Neuron (in vitro differentiated cells): ENCODE measurements around the gene MAZ.

Source experiments
- H2AFZ ChIP-seq: one replicate; pipeline ENCODE4 v1.6.1; 2013; ENCODE audit warnings: low read depth, mild to moderate bottlenecking, inconsistent platforms, low read length, moderate library complexity
- H3K27me3 ChIP-seq: one replicate; pipeline ENCODE4 v1.6.1; 2013; ENCODE audit warnings: low read length; ENCODE audit not compliant: insufficient read depth
- H3K36me3 ChIP-seq: one replicate; pipeline ENCODE4 v1.6.1; 2013; ENCODE audit warnings: low read length; ENCODE audit not compliant: insufficient read depth
- H3K4me1 ChIP-seq: one replicate; pipeline ENCODE4 v1.6.1; 2013; ENCODE audit warnings: low read length; ENCODE audit not compliant: insufficient read depth
- H3K4me3 ChIP-seq: 2 replicates; pipeline ENCODE4 v1.5.1; 2013; ENCODE audit warnings: mild to moderate bottlenecking, low read length, moderate library complexity
- H3K9me3 ChIP-seq: one replicate; pipeline ENCODE4 v1.6.1; 2013; ENCODE audit warnings: low read length

MAZ gene

GRCh38 chr16:29815793-29816693, 9.7 kb downstream of the MAZ start, which contains the start of gene PAGR1:
Gene PAGR1, plus strand, starts transcription at chr16:29816152. Its CDS starts 374 bp downstream, at chr16:29816526.
- H3K4me3 ChIP-seq = peak within 1 kb of the TSS; percentile 67
- no peaks in the 10 kb centered on the region for H3K27me3 ChIP-seq
- H2AFZ ChIP-seq = peak within 1 kb of the TSS; percentile 7
- peaks cover 39% of the 10 kb centered on the region for H3K4me1 ChIP-seq
- H3K9me3 ChIP-seq = no peaks in the 10 kb centered on the region
- H3K36me3 ChIP-seq = peaks cover 24% of the 10 kb centered on the region

GRCh38 chr16:29816694-29817441, 10.5 kb downstream of the MAZ start:
- H3K36me3 ChIP-seq = peaks cover 24% of the 10 kb centered on the region
- H3K4me3 ChIP-seq = peak overlapping the region; percentile 67
- no peaks in the 10 kb centered on the region for H3K9me3 ChIP-seq
- H3K27me3 ChIP-seq = no peaks in the 10 kb centered on the region
- H3K4me1 ChIP-seq = peaks cover 33% of the 10 kb centered on the region
- peak overlapping the region; percentile 7 for H2AFZ ChIP-seq

GRCh38 chr16:29818082-29818481, 11.8 kb downstream of the MAZ start:
- H3K9me3 ChIP-seq = no peaks in the 10 kb centered on the region
- no peak overlapping the region for H2AFZ ChIP-seq
- H3K27me3 ChIP-seq = no peaks in the 10 kb centered on the region
- peaks cover 33% of the 10 kb centered on the region for H3K4me1 ChIP-seq
- no peak overlapping the region for H3K4me3 ChIP-seq
- peaks cover 24% of the 10 kb centered on the region for H3K36me3 ChIP-seq

GRCh38 chr16:29819506-29819905, 13.2 kb downstream of the MAZ start:
- H3K27me3 ChIP-seq = no peaks in the 10 kb centered on the region
- H3K4me1 ChIP-seq = peaks cover 19% of the 10 kb centered on the region
- peaks cover 24% of the 10 kb centered on the region for H3K36me3 ChIP-seq
- H2AFZ ChIP-seq = no peak overlapping the region
- H3K9me3 ChIP-seq = no peaks in the 10 kb centered on the region
- H3K4me3 ChIP-seq = no peak overlapping the region

GRCh38 chr16:29820271-29820701, 14.0 kb downstream of the MAZ start, which contains the start of gene MVP:
Gene MVP, plus strand, starts transcription at chr16:29820462. Its CDS starts 10,088 bp downstream, at chr16:29830550.
- Histone ChIP-seq H2AFZ (no peak within 1 kb of the TSS), H3K9me3 (no peaks in the 10 kb centered on the region), H3K36me3 (peaks cover 24% of the 10 kb centered on the region), H3K4me3 (peak within 1 kb of the TSS; percentile 33), H3K27me3 (no peaks in the 10 kb centered on the region), H3K4me1 (peaks cover 11% of the 10 kb centered on the region)

GRCh38 chr16:29820730-29821642, 14.7 kb downstream of the MAZ start:
- peaks cover 24% of the 10 kb centered on the region for H3K36me3 ChIP-seq
- H3K4me3 ChIP-seq = peak overlapping the region; percentile 33
- no peaks in the 10 kb centered on the region for H3K9me3 ChIP-seq
- no peaks in the 10 kb centered on the region for H3K27me3 ChIP-seq
- no peak overlapping the region for H2AFZ ChIP-seq
- peaks cover 7% of the 10 kb centered on the region for H3K4me1 ChIP-seq

GRCh38 chr16:29821643-29822115, 15.3 kb downstream of the MAZ start:
- H2AFZ ChIP-seq = no peak overlapping the region
- no peak overlapping the region for H3K4me3 ChIP-seq
- H3K36me3 ChIP-seq = peaks cover 24% of the 10 kb centered on the region
- no peaks in the 10 kb centered on the region for H3K9me3 ChIP-seq
- H3K27me3 ChIP-seq = no peaks in the 10 kb centered on the region
- H3K4me1 ChIP-seq = peaks cover 6% of the 10 kb centered on the region

- H3K27me3 ChIP-seq = no peaks in the 10 kb centered on the region
- no peaks in the 10 kb centered on the region for H3K4me1 ChIP-seq
- no peaks in the 10 kb centered on the region for H3K9me3 ChIP-seq
- no peak overlapping the region for H3K4me3 ChIP-seq
- no peak overlapping the region for H2AFZ ChIP-seq
- H3K36me3 ChIP-seq = peaks cover 6% of the 10 kb centered on the region
These were observed 18.3 kb downstream of the MAZ start for GRCh38 chr16:29824589-29825144.

- Histone ChIP-seq H3K36me3 (no peaks in the 10 kb centered on the region), H3K4me3 (no peak overlapping the region), H3K4me1 (no peaks in the 10 kb centered on the region)
These were observed 19.1 kb downstream of the MAZ start for GRCh38 chr16:29825145-29826044.

GRCh38 chr16:29826342-29826695, 20.0 kb downstream of the MAZ start:
- H3K27me3 ChIP-seq = no peaks in the 10 kb centered on the region
- no peaks in the 10 kb centered on the region for H3K9me3 ChIP-seq
- no peaks in the 10 kb centered on the region for H3K36me3 ChIP-seq
- no peak overlapping the region for H3K4me3 ChIP-seq
- no peaks in the 10 kb centered on the region for H3K4me1 ChIP-seq
- H2AFZ ChIP-seq = no peak overlapping the region

More at GRCh38 chr16:29825145-29826044, 19.1 kb downstream of the MAZ start:
- Histone ChIP-seq H3K9me3 (no peaks in the 10 kb centered on the region), H3K27me3 (no peaks in the 10 kb centered on the region), H2AFZ (no peak overlapping the region)

GRCh38 chr16:29830774-29831173, 24.4 kb downstream of the MAZ start:
- Histone ChIP-seq H3K4me3 (no peak overlapping the region), H3K4me1 (no peaks in the 10 kb centered on the region), H2AFZ (no peak overlapping the region), H3K27me3 (no peaks in the 10 kb centered on the region), H3K36me3 (no peaks in the 10 kb centered on the region), H3K9me3 (no peaks in the 10 kb centered on the region)
